GM19372 (cell line): ENCODE results near the gene FBXW8.

Experiments used
- ATAC-seq: cut with Tn5 transposase; IDR thresholded peaks from one replicate; pipeline ENCODE4 v1.9.1; 2021; ENCODE audit warnings: mild to moderate bottlenecking, low read depth, moderate library complexity; ENCODE audit not compliant: unreplicated experiment

Gene FBXW8

GRCh38 chr12:116922194-116922897 lies 11.6 kb downstream of the FBXW8 start:
- ATAC-seq, result peak; percentile 72

GRCh38 chr12:116924558-116925453 lies 14.1 kb downstream of the FBXW8 start:
- peak; percentile 63 for ATAC-seq

- ATAC-seq, result no peak
Measured at GRCh38 chr12:116926283-116927243, 15.8 kb downstream of the FBXW8 start.

GRCh38 chr12:116927244-116927940 lies 16.6 kb downstream of the FBXW8 start:
- no peak for ATAC-seq

- no peak for ATAC-seq
Measured at GRCh38 chr12:116928504-116928903, 17.8 kb downstream of the FBXW8 start.

- ATAC-seq, result no peak
Measured at GRCh38 chr12:116929885-116930284, 19.1 kb downstream of the FBXW8 start.

GRCh38 chr12:116931665-116932064 lies 20.9 kb downstream of the FBXW8 start:
- ATAC-seq, result no peak

- no peak for ATAC-seq
Measured at GRCh38 chr12:116933091-116933490, 22.3 kb downstream of the FBXW8 start.

- ATAC-seq, result no peak
Measured at GRCh38 chr12:116933512-116934246, 22.9 kb downstream of the FBXW8 start.

- no peak for ATAC-seq
Measured at GRCh38 chr12:116934908-116935705, 24.4 kb downstream of the FBXW8 start.

GRCh38 chr12:116937640-116938039 lies 26.9 kb downstream of the FBXW8 start:
- no peak for ATAC-seq

GRCh38 chr12:116939734-116940133 lies 29.0 kb downstream of the FBXW8 start:
- ATAC-seq, result no peak

GRCh38 chr12:116941188-116941587 lies 30.4 kb downstream of the FBXW8 start:
- no peak for ATAC-seq

- no peak for ATAC-seq
Measured at GRCh38 chr12:116943419-116944372, 32.9 kb downstream of the FBXW8 start.

GRCh38 chr12:116945886-116946550 lies 35.3 kb downstream of the FBXW8 start:
- ATAC-seq, result no peak

- no peak for ATAC-seq
Measured at GRCh38 chr12:116948298-116948697, 37.5 kb downstream of the FBXW8 start.
